HCT116 (cell line): ENCODE measurements around the gene PRKN. TPM values are rescaled to one million over a fixed set of nuclear protein-coding genes. Genes with fewer than 3 reads are reported as not detected.

Experiments used
- ATAC-seq: fragments of 200-7000 bp; cut with Tn5 transposase; 2 replicates; pipeline ENCODE4 v1.9.1; 2020; ENCODE audit warnings: mild to moderate bottlenecking, moderate library complexity
- BruUV-seq: library from RNA; stranded (reverse); fragments of 400-500 nt; replicated peaks from 2 replicates; lab custom pipeline; 2021; lab: Mats Ljungman, UMichigan
- CTCF ChIA-PET: fragments of 300-600 bp; sonication (Branson Sonifier 250); formaldehyde crosslinking; loops from one replicate; lab custom pipeline; 2021; ENCODE audit warnings: antibody characterized with exemption; lab: Charles Lee
- POLR2A ChIA-PET: fragments of 300-600, 350-600 bp; sonication (Branson Sonifier 250); formaldehyde crosslinking; loops from one replicate; lab custom pipeline; 2021; ENCODE audit warnings: antibody characterized with exemption; lab: Charles Lee
- RAD21 ChIA-PET, 2 experiments: fragments of 300-600 bp; sonication (Branson Sonifier 250); formaldehyde crosslinking; loops; one replicate each; lab custom pipeline; 2023; ENCODE audit warnings: low total read pairs in 2 of 2; ENCODE audit not compliant: uncharacterized antibody in 2 of 2, unreplicated experiment in 2 of 2, low non-redundant PET in 1 of 2; lab: Charles Lee
- DNase-seq: peaks from one replicate; pipeline ENCODE4 v3.0.0-alpha.2; 2010; ENCODE audit warnings: low read depth, low spot score
- H2AFZ ChIP-seq: fragments of 200-600 bp; shearing (Covaris generic), sonication (generic); 2 replicates; pipeline ENCODE4 v1.6.1; 2017; ENCODE audit warnings: low read depth, mixed run types, mixed read lengths, antibody characterized with exemption, low read length; ENCODE audit not compliant: poor library complexity, severe bottlenecking
- H3K27ac ChIP-seq: 2 replicates; pipeline ENCODE4 v1.5.1; 2012; ENCODE audit warnings: low read depth, low read length
- H3K27me3 ChIP-seq: fragments of 200-600 bp; sonication (generic); 2 replicates; pipeline ENCODE4 v1.6.1; 2016; ENCODE audit warnings: mixed run types, low read length, mixed read lengths; ENCODE audit not compliant: insufficient read depth
- H3K36me3 ChIP-seq, 2 experiments: fragments of 200-500 bp in 1 of 2; fragments of 200-600 bp in 1 of 2; sonication (Bioruptor generic) in 1 of 2; sonication (generic) in 1 of 2; 2 replicates each; pipeline versions ENCODE4 v1.5.1 to v1.6.1; 2014 to 2016; ENCODE audit warnings: low read length in 2 of 2, inconsistent platforms in 1 of 2, mixed read lengths in 1 of 2, mixed run types in 1 of 2; ENCODE audit not compliant: insufficient read depth in 2 of 2, control insufficient read depth in 1 of 2
- H3K4me1 ChIP-seq, 2 experiments: fragments of 200-600 bp in 1 of 2; sonication (generic) in 1 of 2; 2 replicates each; pipeline versions ENCODE4 v1.5.1 to v1.6.1; 2012 to 2017; ENCODE audit warnings: low read length in 2 of 2, inconsistent platforms in 1 of 2, mild to moderate bottlenecking in 1 of 2, mixed read lengths in 1 of 2, mixed run types in 1 of 2, moderate library complexity in 1 of 2; ENCODE audit not compliant: insufficient read depth in 2 of 2, control insufficient read depth in 1 of 2
- H3K4me2 ChIP-seq: fragments of 200-600 bp; sonication (generic); 2 replicates; pipeline ENCODE4 v1.6.1; 2017; ENCODE audit warnings: mixed run types, low read length, mixed read lengths
- H3K4me3 ChIP-seq, 2 experiments: fragments of 200-600 bp in 1 of 2; sonication (generic) in 1 of 2; replicated peaks in 1 of 2; 2 replicates each; pipeline ENCODE4 v1.5.1; 2011 to 2016; ENCODE audit warnings: low read length in 2 of 2, control low read depth in 1 of 2, low read depth in 1 of 2, mild to moderate bottlenecking in 1 of 2, mixed read lengths in 1 of 2, mixed run types in 1 of 2
- H3K79me2 ChIP-seq: fragments of 200-600 bp; sonication (generic); 2 replicates; pipeline ENCODE4 v1.6.1; 2017; ENCODE audit warnings: mild to moderate bottlenecking, mixed run types, low read length, moderate library complexity, mixed read lengths; ENCODE audit not compliant: insufficient read depth
- H3K9ac ChIP-seq: fragments of 200-600 bp; sonication (generic); 2 replicates; pipeline ENCODE4 v1.6.1; 2016; ENCODE audit warnings: low read length, mixed read lengths
- H3K9me2 ChIP-seq: fragments of 200-600 bp; sonication (generic), shearing (Covaris generic); 2 replicates; pipeline ENCODE4 v1.6.1; 2017; ENCODE audit warnings: mixed run types, mild to moderate bottlenecking, moderate library complexity; ENCODE audit not compliant: insufficient read depth
- H3K9me3 ChIP-seq, 2 experiments: fragments of 200-500 bp in 1 of 2; fragments of 200-600 bp in 1 of 2; sonication (Bioruptor generic) in 1 of 2; sonication (generic) in 1 of 2; 2 replicates each; pipeline ENCODE4 v1.6.1; 2014 to 2017; ENCODE audit warnings: low read length in 2 of 2, mixed read lengths in 2 of 2, inconsistent platforms in 1 of 2, low read depth in 1 of 2, mild to moderate bottlenecking in 1 of 2, mixed run types in 1 of 2, moderate library complexity in 1 of 2; ENCODE audit not compliant: control insufficient read depth in 1 of 2, insufficient read depth in 1 of 2
- H4K20me1 ChIP-seq: fragments of 200-600 bp; sonication (generic), shearing (Covaris generic); 2 replicates; pipeline ENCODE4 v1.6.1; 2017; ENCODE audit warnings: mixed run types, mild to moderate bottlenecking, moderate library complexity; ENCODE audit not compliant: insufficient read depth
- EGR1 ChIP-seq: IDR thresholded peaks from 2 replicates; pipeline ENCODE4 v1.6.1; 2012; ENCODE audit warnings: low read depth
- EZH2 ChIP-seq: fragments of 200-600 bp; sonication (generic); IDR thresholded peaks from 2 replicates; pipeline ENCODE4 v1.6.1; 2017; ENCODE audit warnings: antibody characterized with exemption, mixed run types
- EZH2phosphoT487 ChIP-seq: fragments of 200-600 bp; IDR thresholded peaks from 2 replicates; pipeline ENCODE4 v1.6.1; 2018; ENCODE audit warnings: antibody characterized with exemption, borderline replicate concordance
- FOSL1 ChIP-seq: IDR thresholded peaks from 2 replicates; pipeline ENCODE4 v1.6.1; 2012; ENCODE audit warnings: low read depth
- POLR2AphosphoS5 ChIP-seq: IDR thresholded peaks from 2 replicates; pipeline ENCODE4 v1.6.1; 2011; ENCODE audit warnings: mild to moderate bottlenecking, low read depth, low read length, moderate library complexity
- RAD21 ChIP-seq: IDR thresholded peaks from 2 replicates; pipeline ENCODE4 v1.6.1; 2012; ENCODE audit warnings: low read depth, mild to moderate bottlenecking
- REST ChIP-seq: IDR thresholded peaks from 2 replicates; pipeline ENCODE4 v1.6.1; 2012; ENCODE audit warnings: low read depth
- SIN3A ChIP-seq: IDR thresholded peaks from 2 replicates; pipeline ENCODE4 v1.6.1; 2012; ENCODE audit warnings: low read depth
- ZFX ChIP-seq: fragments of 450-650 bp; IDR thresholded peaks from 2 replicates; pipeline ENCODE4 v1.6.1; 2017
- intact Hi-C: fragments of 100-400 bp; cut with micrococcal nuclease; formaldehyde crosslinking; loops from 2 replicates; pipeline ENCODE4 v1.10.0; 2022
- total RNA-seq: library from RNA; stranded (reverse); gene quantifications from one replicate; pipeline ENCODE4 v1.2.1, GENCODE V29; 2021; ENCODE audit not compliant: unreplicated experiment
- TF ChIP-seq, protein P1 (sequence below): IDR thresholded peaks from 2 replicates; pipeline ENCODE4 v1.6.1; 2012
- TF ChIP-seq, protein P2 (sequence below): IDR thresholded peaks from 2 replicates; pipeline ENCODE4 v1.6.1; 2011; ENCODE audit warnings: mild to moderate bottlenecking, low read length, moderate library complexity; ENCODE audit not compliant: insufficient replicate concordance; ENCODE audit errors: extremely low read depth

Gene PRKN
- total RNA-seq, 1 experiment from 2014 or later: 2.6 TPM

DNA sequence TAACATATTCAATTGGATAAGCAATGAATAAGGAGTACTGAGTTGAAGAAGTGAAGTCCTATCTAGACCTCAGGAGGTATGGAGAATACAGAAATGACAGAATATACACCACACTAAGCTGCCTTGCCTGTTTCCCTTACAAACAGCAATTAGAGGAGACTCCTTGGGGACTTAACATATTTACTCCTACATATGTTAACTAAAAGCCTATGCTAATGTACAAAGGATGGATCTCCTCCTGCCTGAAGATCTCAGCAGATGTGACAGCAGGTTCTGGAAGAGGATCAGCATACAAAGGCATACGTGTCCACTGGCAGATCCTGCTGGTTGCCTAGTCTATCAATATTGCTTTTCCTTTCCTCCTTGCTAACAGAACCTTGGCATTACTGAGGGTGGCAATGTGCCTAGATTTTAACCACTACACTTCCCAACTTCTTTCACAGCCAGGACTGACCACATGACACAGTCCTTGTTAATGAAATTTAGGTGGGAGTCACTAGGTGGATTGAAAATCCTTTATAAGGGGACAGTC, 29.6 kb downstream of the PRKN start:
- no peak for TF ChIP-seq SIN3A
- TF ChIP-seq REST: no peak
- no peak for TF ChIP-seq EZH2
- TF ChIP-seq, protein P1, sequence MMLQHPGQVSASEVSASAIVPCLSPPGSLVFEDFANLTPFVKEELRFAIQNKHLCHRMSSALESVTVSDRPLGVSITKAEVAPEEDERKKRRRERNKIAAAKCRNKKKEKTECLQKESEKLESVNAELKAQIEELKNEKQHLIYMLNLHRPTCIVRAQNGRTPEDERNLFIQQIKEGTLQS: no peak
- TF ChIP-seq RAD21: no peak
- TF ChIP-seq ZFX: no peak
- TF ChIP-seq EGR1: no peak
- TF ChIP-seq, protein P2, sequence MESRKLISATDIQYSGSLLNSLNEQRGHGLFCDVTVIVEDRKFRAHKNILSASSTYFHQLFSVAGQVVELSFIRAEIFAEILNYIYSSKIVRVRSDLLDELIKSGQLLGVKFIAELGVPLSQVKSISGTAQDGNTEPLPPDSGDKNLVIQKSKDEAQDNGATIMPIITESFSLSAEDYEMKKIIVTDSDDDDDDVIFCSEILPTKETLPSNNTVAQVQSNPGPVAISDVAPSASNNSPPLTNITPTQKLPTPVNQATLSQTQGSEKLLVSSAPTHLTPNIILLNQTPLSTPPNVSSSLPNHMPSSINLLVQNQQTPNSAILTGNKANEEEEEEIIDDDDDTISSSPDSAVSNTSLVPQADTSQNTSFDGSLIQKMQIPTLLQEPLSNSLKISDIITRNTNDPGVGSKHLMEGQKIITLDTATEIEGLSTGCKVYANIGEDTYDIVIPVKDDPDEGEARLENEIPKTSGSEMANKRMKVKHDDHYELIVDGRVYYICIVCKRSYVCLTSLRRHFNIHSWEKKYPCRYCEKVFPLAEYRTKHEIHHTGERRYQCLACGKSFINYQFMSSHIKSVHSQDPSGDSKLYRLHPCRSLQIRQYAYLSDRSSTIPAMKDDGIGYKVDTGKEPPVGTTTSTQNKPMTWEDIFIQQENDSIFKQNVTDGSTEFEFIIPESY: no peak
- no peak for TF ChIP-seq POLR2AphosphoS5
- no peak for TF ChIP-seq FOSL1
- TF ChIP-seq EZH2phosphoT487: no peak
- intact Hi-C loops: no loop called here
- BruUV-seq: no TSS peak

More for the DNA sequence above, 29.6 kb downstream of the PRKN start:
- Histone ChIP-seq H3K4me1 (no peaks in the 10 kb centered on the region), H3K9ac (no peak overlapping the region), H2AFZ (no peak overlapping the region), H3K4me2 (no peak overlapping the region), H3K27ac (no peak overlapping the region), H3K9me3 (no peaks in the 10 kb centered on the region; a peak in 1 of 4 replicates), H3K9me2 (no peaks in the 10 kb centered on the region), H3K36me3 (no peaks in the 10 kb centered on the region), H3K4me3 (no peak overlapping the region), H4K20me1 (no peaks in the 10 kb centered on the region), H3K79me2 (no peaks in the 10 kb centered on the region), H3K27me3 (no peaks in the 10 kb centered on the region)
- ATAC-seq (no peak), DNase-seq (no peak)
- CTCF ChIA-PET: no interaction called here
- RAD21 ChIA-PET: no interaction called here
- POLR2A ChIA-PET: no interaction called here
